GM18511 (cell line): ENCODE data around the gene DCANP1.

Experiments
- ATAC-seq: cut with Tn5 transposase; IDR thresholded peaks from one replicate; pipeline ENCODE4 v1.9.1; 2021; ENCODE audit warnings: mild to moderate bottlenecking, moderate library complexity; ENCODE audit not compliant: unreplicated experiment

DCANP1 gene

DNA sequence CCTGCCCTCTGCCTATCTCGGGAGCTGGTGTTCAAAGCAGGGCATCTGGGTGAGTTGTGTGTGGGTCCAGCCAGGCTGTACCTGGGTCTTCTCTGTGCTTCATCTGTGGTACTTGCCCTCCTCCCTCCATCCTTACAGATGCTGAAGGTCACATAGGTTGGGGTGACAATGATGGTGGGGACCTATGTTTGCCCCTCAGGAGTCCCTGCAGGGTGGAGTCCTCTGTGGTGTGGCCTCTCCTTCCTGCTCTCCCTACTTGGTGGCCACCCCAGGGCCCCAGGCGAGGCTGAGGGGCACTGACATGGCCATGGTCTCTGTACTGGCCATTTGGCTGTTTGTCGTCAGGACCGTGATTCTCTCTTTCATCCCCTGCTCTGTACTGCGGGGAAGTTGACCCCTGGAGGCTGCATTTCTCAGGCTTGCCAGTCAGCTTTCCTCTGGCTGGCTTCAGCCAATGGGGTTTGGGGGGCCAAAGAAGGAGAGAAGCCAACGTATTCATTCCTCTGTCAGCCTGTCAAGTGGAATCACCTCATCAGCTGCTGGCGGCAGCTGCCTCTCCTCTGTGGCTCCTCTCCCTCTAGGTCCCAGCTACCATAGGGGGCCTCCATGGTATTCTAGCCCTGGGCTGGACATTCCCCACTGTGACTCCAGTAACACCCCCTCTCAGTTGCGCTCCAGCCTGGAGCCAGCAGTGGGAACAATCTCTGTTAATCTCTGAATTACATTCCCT, 4.6 kb downstream of the DCANP1 start:
- no peak for ATAC-seq

- no peak for ATAC-seq
Measured at GRCh38 chr5:135441919-135442318, 5.2 kb downstream of the DCANP1 start.

GRCh38 chr5:135441350-135441831, 5.8 kb downstream of the DCANP1 start:
- ATAC-seq: no peak

GRCh38 chr5:135440916-135441315, 6.2 kb downstream of the DCANP1 start:
- no peak for ATAC-seq

- no peak for ATAC-seq
Measured at GRCh38 chr5:135439231-135440205, 7.6 kb downstream of the DCANP1 start.

- no peak for ATAC-seq
Measured at GRCh38 chr5:135438636-135439221, 8.4 kb downstream of the DCANP1 start.

- ATAC-seq: no peak
Measured at GRCh38 chr5:135437796-135438560, 9.2 kb downstream of the DCANP1 start.

GRCh38 chr5:135437422-135437795, 9.7 kb downstream of the DCANP1 start:
- ATAC-seq: no peak

- no peak for ATAC-seq
Measured at GRCh38 chr5:135436951-135437418, 10.2 kb downstream of the DCANP1 start.

- no peak for ATAC-seq
Measured at GRCh38 chr5:135435467-135436330, 11.4 kb downstream of the DCANP1 start.

DNA sequence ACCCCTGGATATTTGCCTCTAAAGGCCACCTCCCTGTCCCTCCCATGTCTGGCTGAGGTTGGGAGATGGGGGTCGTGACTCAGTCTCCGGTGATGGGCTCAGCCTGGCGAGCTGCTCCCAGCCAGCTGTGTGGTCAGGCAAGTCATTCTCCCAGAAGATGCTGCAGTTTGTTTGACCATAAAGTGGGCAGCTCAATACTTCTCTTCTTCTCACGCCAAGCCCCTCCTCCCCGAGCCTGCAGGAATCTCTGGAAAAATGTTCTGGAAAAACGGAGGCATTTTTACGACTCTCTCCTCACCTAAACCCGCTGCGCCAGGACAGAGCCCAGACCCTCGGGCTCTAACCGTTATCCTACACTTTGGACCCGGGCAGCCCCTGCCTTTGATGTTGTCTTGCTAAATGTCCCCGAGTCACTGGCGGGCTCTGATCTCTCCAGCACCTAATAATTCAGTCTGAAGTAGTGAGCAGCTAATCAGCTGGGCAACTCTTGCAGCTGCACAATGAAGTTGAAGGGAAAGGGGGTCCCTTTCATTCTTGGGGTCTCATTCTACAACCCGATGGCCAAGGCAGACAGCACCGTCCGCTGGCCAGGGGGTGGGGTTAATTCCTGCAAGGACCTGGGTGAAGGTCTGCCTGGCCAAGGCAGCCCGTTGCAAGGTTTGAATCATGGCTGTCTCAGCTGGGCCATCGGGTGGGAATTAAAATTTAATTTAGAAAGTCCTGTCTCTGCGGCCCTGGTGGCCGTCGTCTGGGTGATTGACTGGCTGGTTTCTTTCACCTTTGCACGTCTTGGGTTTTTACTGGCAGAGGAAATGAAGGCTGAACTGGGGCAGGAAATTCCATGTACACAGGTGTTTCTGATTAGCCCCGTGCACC, 12.3 kb downstream of the DCANP1 start:
- no peak for ATAC-seq

DNA sequence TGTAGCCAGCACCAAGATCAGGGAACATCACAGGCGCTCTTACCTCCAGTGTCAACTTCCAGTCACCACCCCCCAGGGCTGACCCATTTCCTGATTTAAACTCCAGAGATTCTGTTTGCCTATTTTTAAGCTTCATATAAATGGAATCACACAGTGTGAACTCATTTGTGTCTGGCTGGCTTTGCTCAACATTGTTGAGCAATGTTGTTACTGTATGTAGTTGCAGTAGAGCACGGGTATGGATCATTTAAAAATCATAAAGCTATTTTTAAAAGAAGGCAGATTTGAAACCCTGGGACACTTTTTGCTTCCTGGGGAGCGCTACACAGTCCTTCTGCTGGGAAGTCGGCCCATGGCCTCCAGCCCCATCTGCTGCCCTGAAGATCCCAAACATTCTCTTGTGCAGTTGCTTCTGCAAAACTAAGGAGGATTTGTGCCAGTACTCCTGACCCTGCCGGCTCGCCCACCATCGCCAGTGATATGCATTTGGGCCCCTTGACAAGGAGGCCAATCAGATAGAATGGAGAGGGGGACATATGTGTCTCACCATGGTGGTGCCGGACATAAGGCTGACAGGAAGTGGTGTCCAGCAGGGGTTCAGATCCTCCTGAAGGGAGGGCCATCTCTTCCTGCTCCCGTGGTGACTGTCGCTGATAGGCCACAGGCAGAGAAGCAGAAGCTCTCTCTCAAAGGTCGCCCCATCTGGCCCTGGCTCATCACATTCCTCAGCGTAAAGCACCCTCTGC, 13.3 kb downstream of the DCANP1 start:
- no peak for ATAC-seq

GRCh38 chr5:135432113-135432512, 15.0 kb downstream of the DCANP1 start:
- no peak for ATAC-seq

GRCh38 chr5:135430135-135430437, 17.1 kb downstream of the DCANP1 start:
- no peak for ATAC-seq

GRCh38 chr5:135429301-135430134, 17.6 kb downstream of the DCANP1 start:
- no peak for ATAC-seq

DNA sequence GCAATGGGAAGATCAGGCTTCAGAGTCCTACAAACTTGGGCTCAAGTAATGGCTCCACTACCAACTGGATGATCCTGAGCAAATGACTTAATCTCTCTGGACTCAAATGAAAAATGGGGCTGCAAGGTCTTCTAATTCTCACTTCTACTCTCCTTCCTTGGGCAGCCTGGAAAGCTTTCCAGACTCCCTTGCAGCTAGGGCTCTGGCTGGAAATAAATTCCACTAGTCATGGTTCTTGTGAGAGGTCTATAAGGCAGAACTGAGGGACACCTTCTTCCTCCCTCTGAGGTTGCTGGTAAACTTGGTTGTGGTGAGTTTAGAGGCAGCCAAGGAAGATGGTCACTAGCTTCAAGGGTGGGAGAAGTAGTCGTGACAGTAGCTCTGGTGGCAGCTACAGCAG, 18.6 kb downstream of the DCANP1 start:
- ATAC-seq: no peak
